Mammary epithelial cell (primary cell): ENCODE measurements around the gene KAZN.

ENCODE experiments used
- CTCF ChIP-seq, 2 donors: IDR thresholded peaks in 1 of 2; conservative IDR thresholded peaks in 1 of 2; 2 replicates each; pipeline ENCODE4 v1.5.1; 2011 to 2012; ENCODE audit warnings: inconsistent platforms in 2 of 2, low read length in 2 of 2, mild to moderate bottlenecking in 2 of 2, control low read depth in 1 of 2, low read depth in 1 of 2; ENCODE audit not compliant: insufficient read depth in 1 of 2; ENCODE audit errors: extremely low read depth in 1 of 2
- EZH2 ChIP-seq: IDR thresholded peaks from 2 replicates; pipeline ENCODE4 v1.6.1; 2012; ENCODE audit warnings: low read length, inconsistent platforms, borderline replicate concordance

- TF ChIP-seq EZH2 (no peak), CTCF (conservative IDR thresholded peaks at IDR 0.05 in 1 of 2, IDR thresholded peaks at IDR 0.05 in 1 of 2; ENCODE audit: extremely low read depth in 1 of 2, insufficient read depth in 1 of 2, low read depth in 1 of 2, low read length in 2 of 2) (no peak)
Measured at GRCh38 chr1:14661222-14661621, 62.7 kb downstream of the KAZN start.
